Activated CD4-positive, alpha-beta T cell treated with anti-CD3 and anti-CD28 coated beads, Interleukin-2, amount 50 U/mL, for 48 hours (primary cell): ENCODE data around the gene CAMK4.
"Not testable (repeated sequence)": the region's sequence is repeated elsewhere in the genome, so short reads cannot be mapped to it uniquely, and the experiment has no call there.

Experiments used
- DNase-seq, 2 experiments: peaks; one replicate each; pipeline ENCODE4 v3.0.0-alpha.2; 2020

The CAMK4 gene

GRCh38 chr5:111229871-111230810, 6.0 kb downstream of the CAMK4 start:
- DNase-seq, result no peak

DNA sequence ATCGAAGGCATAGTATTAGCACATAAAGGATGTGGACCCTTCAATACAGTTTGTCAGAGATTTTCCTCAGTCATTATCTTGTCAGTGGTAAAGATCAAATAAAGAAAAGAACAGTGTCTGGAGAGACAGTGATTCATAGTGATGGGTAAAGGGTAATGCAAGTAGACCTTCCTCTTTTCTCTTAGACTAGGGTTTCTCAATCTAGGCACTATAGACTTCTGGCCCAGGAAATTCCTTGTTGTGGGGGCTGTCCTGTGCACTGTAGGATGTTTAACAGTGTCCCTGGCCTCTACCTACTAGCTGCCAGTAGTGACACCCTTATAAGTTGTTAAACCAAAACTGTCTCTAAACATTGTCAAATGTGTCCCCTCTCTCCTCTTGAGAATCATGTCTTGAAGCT, 6.9 kb downstream of the CAMK4 start:
- no peak for DNase-seq

DNA sequence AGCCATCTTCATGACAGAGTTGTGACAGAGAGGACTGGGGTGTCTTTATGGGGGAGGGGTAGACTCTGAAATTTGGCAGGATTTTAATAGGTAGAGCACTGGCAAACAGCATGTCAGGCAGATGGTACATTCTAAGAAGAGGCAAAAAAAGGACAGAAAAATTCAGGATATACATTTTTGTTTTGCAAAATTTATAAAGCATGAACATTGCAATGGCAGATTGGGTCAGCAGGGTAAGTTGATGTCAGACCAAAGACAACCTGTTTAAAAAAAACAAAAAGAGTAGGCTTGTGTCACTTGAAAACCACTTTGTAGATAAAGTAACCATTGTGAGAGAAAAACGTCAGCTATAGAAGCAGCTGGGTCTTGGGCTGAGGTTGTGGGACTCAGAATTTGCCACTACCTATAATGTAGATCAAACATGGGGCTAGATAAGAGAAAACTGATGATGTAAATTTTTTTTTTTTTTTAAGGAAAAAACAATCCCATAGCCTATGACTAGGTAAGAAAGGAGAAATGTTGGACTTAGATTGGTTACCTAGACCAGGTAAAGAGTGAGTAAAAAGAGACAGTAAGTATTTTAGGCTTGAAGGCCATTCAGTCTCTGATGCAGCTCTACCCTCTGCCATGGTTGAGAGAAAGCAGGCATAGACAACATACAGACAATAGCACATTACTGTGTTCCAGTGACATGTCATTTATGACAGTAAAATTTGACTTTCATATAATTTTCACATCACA, 8.3 kb downstream of the CAMK4 start:
- DNase-seq, result no peak

GRCh38 chr5:111233052-111233374, 8.8 kb downstream of the CAMK4 start:
- DNase-seq, result no peak

GRCh38 chr5:111234125-111234524, 9.9 kb downstream of the CAMK4 start:
- DNase-seq, result no peak

- no peak for DNase-seq
Measured at GRCh38 chr5:111235635-111236034, 11.5 kb downstream of the CAMK4 start.

- no peak for DNase-seq
Measured at GRCh38 chr5:111236348-111236747, 12.2 kb downstream of the CAMK4 start.

DNA sequence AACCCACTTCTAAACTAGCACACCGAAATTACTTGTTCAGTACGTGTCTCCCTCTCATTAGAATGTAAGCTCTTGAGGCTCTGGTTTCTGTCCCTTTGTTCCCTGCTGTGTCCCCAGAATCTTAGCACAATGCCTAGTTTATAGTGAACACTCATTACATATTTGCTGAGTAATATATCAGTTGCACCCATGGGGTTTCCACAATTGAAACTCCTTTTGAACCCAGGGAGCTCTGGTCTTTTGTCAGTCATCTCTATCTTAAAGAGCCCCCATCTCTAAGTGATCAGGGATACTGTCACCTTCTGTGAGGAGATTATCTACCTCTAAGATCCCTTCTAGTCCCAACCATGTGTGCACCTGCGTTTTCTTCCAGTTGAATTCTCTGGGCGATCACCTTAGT, 12.8 kb downstream of the CAMK4 start:
- DNase-seq, result no peak

GRCh38 chr5:111237470-111237869, 13.3 kb downstream of the CAMK4 start:
- DNase-seq, result no peak

GRCh38 chr5:111238431-111239225, 14.4 kb downstream of the CAMK4 start:
- no peak for DNase-seq

- DNase-seq, result no peak
Measured at GRCh38 chr5:111241696-111242095, 17.5 kb downstream of the CAMK4 start.

GRCh38 chr5:111242606-111243005, 18.4 kb downstream of the CAMK4 start:
- no peak for DNase-seq

DNA sequence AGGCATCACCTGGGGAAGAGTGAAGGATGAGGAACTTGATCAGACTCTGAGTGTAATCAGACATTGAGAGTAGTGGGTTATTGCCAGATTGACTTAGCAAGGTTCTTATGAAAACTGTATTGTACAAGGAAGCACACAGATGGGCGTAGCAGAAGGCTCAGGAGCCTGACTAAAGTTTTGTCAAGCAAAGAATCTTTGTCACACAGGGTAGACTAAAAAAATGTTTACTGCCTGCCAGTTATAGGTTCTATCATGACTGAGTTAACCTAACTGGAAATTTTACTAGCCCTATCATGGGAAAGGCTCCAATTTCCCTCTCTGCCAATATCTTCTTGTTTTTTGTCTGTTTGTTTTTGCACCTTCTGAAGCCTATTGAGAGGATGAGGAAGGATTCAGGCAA, 19.1 kb downstream of the CAMK4 start:
- no peak for DNase-seq

DNA sequence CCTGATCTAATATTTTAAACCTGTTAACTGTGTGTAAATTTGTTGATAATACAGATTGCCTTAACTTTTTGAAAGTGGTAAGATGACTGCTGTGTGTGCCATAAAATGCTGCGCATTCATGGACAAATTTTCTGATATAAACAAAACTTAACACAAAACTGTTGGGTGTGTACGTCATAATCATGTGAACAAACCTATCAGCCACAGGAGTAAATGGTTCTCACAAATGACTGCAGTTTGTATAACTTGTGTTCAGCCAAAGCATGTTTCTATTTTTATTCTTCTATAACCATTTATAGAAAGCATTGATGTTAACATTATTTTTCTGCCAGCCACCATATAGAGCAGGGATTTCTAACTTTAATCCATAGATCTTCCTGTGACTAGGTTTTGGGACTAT, 21.5 kb downstream of the CAMK4 start:
- DNase-seq, result no peak

DNA sequence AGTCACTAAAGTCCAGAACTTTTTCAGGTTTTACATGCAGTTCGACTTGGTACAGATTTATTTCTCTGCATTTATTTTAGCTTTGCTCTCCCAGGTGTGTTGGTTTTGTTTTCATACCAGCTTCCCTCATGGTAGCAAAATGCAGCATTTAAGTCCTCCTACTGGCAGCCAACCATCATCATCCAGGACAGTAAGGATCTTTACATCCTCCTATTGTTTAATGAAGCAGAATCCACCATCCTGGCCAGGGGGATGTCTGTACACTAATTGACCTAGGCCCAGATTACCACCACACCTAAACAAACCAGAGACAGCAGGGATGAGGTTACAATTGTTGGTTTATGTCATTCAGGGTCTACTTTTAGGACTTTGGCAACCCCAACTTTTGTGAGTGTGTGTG, 22.3 kb downstream of the CAMK4 start:
- DNase-seq, result no peak

GRCh38 chr5:111248571-111248970, 24.4 kb downstream of the CAMK4 start:
- no peak for DNase-seq

GRCh38 chr5:111251921-111252320, 27.7 kb downstream of the CAMK4 start:
- no peak for DNase-seq

DNA sequence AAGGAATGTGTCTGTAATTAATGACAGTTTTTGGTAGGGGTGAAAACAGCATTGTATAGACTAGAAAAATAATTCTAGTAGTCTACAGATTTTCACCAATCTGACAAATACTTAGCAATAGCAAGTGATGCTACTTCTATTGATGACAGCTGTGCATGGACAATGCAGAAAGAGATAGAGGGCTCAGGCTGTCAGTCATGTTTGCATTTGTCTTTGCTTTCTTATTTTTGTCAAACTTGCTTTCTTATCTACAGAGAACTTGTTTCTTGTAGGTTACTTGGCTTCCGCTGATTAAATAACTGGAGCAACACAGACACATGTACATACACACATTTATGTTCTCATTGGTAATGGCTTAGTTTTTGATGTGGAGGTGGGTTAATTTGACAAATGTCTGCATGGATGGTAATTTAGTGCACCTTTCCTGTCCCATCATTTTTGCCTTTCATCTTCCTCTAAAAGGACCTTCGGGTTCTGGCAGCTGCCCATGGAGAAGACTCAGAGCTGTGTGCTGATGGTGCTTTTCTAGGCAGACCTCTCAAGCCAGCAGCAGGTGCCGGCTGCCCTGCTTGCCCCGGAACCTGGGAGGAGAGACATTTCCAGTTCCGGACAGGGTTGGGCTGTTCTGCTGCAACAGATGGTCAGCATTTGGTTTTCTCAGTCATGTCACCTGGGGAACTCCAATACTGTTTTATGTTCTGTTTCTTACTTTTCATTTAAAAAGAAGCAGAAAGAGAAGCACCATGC, 28.8 kb downstream of the CAMK4 start:
- no peak for DNase-seq

GRCh38 chr5:111254613-111255012, 30.4 kb downstream of the CAMK4 start:
- peak; percentile 75 to 83 for DNase-seq

- DNase-seq, result no peak
Measured at GRCh38 chr5:111255169-111255568, 31.0 kb downstream of the CAMK4 start.

- DNase-seq, result no peak
Measured at GRCh38 chr5:111256128-111256527, 31.9 kb downstream of the CAMK4 start.

- DNase-seq, result not testable (repeated sequence)
Measured at GRCh38 chr5:111257610-111258009, 33.4 kb downstream of the CAMK4 start.

GRCh38 chr5:111259636-111260035, 35.5 kb downstream of the CAMK4 start:
- DNase-seq, result no peak
